GM18502 (cell line): ENCODE data around the gene LIMS4.
"Not testable (repeated sequence)": the region's sequence is repeated elsewhere in the genome, so short reads cannot be mapped to it uniquely, and the experiment has no call there.

ENCODE experiments used
- ATAC-seq: cut with Tn5 transposase; IDR thresholded peaks from one replicate; pipeline ENCODE4 v1.9.1; 2021; ENCODE audit warnings: mild to moderate bottlenecking; ENCODE audit not compliant: unreplicated experiment, poor library complexity

The LIMS4 gene

GRCh38 chr2:110472171-110473058 is at the start of gene LIMS4:
TSS of gene LIMS4 (minus strand) at chr2:110472816. CDS start at chr2:110472778, 38 bp downstream.
- ATAC-seq, result not testable (repeated sequence)

GRCh38 chr2:110499755-110500377 is 27.2 kb upstream of the LIMS4 start:
- ATAC-seq, result peak; percentile 84

- not testable (repeated sequence) for ATAC-seq
Observed at GRCh38 chr2:110496027-110496426, 23.4 kb upstream of the LIMS4 start.

- ATAC-seq, result not testable (repeated sequence)
Observed at GRCh38 chr2:110494488-110494887, 21.9 kb upstream of the LIMS4 start.

- not testable (repeated sequence) for ATAC-seq
Observed at GRCh38 chr2:110488991-110489390, 16.4 kb upstream of the LIMS4 start.

- ATAC-seq, result not testable (repeated sequence)
Observed at GRCh38 chr2:110482697-110483096, 10.1 kb upstream of the LIMS4 start.

GRCh38 chr2:110481200-110481599 is 8.6 kb upstream of the LIMS4 start:
- ATAC-seq, result not testable (repeated sequence)

- ATAC-seq, result not testable (repeated sequence)
Observed at GRCh38 chr2:110480084-110480483, 7.5 kb upstream of the LIMS4 start.

GRCh38 chr2:110477370-110477769 is 4.8 kb upstream of the LIMS4 start:
- not testable (repeated sequence) for ATAC-seq

GRCh38 chr2:110476952-110477351 is 4.3 kb upstream of the LIMS4 start:
- ATAC-seq, result not testable (repeated sequence)

- ATAC-seq, result not testable (repeated sequence)
Observed at GRCh38 chr2:110475627-110476359, 3.2 kb upstream of the LIMS4 start.

GRCh38 chr2:110474898-110475297 is 2.3 kb upstream of the LIMS4 start:
- ATAC-seq, result peak; percentile 100

- not testable (repeated sequence) for ATAC-seq
Observed at GRCh38 chr2:110473059-110473358, 393 bp upstream of the LIMS4 start.

GRCh38 chr2:110468921-110469320 is 3.7 kb downstream of the LIMS4 start:
- ATAC-seq, result not testable (repeated sequence)

- ATAC-seq, result peak; percentile 93
Observed at GRCh38 chr2:110465312-110465711, 7.3 kb downstream of the LIMS4 start.

GRCh38 chr2:110462458-110462857 is 10.2 kb downstream of the LIMS4 start:
- ATAC-seq, result not testable (repeated sequence)

GRCh38 chr2:110460318-110460717 is 12.3 kb downstream of the LIMS4 start:
- not testable (repeated sequence) for ATAC-seq

- not testable (repeated sequence) for ATAC-seq
Observed at GRCh38 chr2:110457214-110457590, 15.4 kb downstream of the LIMS4 start.

- not testable (repeated sequence) for ATAC-seq
Observed at GRCh38 chr2:110456291-110457213, 16.1 kb downstream of the LIMS4 start.
